GM12864 (cell line): ENCODE measurements around the gene LGMN.

ENCODE experiments used
- DNase-seq: peaks from one replicate; pipeline ENCODE4 v3.0.0-alpha.2; 2011; ENCODE audit warnings: low read depth
- H3K4me3 ChIP-seq: 2 replicates; pipeline ENCODE4 v1.5.1; 2011; ENCODE audit warnings: mild to moderate bottlenecking, low read depth, low read length, control low read depth
- CTCF ChIP-seq: IDR thresholded peaks from 2 replicates; pipeline ENCODE4 v1.5.1; 2011; ENCODE audit warnings: low read depth, mild to moderate bottlenecking, moderate library complexity, low read length, control low read depth, inconsistent platforms; ENCODE audit errors: missing control alignments

LGMN gene

GRCh38 chr14:92692822-92693226, 55.6 kb downstream of the LGMN start:
- H3K4me3 ChIP-seq, result no peak overlapping the region
- no peak for TF ChIP-seq CTCF
- DNase-seq, result no peak

DNA sequence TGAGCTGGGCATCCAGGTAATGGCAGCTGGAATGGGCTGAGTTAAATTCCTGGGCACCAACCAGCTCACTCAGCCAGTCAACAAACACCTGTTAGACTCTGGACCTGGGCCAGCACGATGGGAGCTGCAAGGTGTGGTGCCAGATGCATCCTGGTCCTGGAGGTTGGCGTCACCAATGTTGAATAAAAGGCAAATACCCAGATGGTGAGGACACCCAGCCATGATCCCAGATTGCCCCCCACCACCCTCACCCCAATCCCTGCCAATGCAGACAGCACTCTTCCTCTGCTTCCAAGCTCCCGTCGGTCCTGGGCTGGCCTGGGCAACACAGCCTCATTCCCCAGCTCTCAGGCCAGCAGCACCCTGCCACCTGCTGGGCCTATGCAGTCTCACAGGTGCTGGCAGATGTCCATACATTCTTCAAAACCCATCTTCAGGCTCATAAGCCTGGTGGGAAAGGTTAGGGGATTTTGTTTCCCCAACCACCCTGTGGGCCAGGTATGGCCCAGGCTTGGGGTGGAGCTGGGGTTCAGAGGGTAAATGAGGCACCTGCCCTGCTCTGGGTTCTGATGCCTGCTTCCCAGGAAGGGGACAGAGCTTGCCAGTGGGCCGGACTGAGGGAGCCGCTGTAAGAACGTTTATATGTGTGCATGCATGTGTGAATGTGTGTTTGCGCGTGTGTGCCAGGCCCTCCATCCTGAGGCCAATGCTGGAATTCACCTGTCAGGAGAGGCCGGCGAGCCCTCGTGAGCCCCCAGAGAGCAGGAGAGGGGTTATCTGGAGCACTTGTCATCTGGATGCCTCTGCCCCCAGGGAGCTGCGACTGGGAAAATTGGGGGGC, 58.0 kb downstream of the LGMN start:
- TF ChIP-seq CTCF, result peak; percentile 73
- no peak overlapping the region for H3K4me3 ChIP-seq
- DNase-seq, result no peak

DNA sequence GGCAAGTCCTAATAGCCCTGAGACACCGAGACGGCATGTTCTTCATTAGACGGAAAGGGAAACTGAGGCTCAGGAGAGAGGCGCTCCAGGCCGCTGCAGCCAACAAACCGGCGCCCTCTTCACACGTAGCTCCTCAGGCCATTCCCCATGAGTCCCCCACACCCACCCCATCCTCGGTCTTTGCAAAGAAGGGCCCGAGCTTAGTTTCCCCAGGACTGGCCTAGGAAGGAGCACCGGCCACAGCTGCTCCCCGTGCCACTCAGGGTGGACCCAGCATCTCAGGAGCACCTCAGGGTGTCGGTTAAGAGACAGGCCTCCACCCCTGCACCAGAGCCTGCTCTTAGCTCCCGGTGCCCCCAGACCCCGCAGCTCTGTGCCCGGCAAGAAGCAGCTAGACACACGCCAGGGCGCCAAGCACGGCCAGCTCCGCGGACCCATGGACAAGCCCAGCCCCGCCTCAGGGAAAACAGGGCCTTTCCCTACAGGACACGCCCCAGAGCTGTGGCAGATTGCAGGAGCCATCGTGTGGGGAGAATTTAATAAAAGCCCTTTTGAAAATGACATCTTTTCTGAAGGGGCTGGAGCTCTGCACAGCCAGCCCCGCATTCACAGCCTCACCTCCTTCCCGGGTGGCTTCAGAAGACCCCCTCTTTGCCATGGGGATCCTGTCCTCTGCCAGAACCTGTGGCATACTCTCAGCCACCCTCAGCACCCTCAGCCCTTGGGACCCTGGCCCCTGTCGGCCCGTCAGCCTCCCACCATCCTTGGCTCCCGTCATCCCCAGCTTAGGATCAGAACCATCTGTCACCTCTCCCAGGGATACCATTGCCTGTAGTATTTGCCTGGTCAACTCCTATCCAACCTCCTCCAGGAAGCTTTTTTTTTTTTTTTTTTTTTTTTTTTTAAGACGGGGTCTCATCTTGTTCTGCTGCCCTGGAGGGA, 59.7 kb downstream of the LGMN start:
- TF ChIP-seq CTCF, result no peak
- DNase-seq, result no peak
- no peak overlapping the region for H3K4me3 ChIP-seq

DNA sequence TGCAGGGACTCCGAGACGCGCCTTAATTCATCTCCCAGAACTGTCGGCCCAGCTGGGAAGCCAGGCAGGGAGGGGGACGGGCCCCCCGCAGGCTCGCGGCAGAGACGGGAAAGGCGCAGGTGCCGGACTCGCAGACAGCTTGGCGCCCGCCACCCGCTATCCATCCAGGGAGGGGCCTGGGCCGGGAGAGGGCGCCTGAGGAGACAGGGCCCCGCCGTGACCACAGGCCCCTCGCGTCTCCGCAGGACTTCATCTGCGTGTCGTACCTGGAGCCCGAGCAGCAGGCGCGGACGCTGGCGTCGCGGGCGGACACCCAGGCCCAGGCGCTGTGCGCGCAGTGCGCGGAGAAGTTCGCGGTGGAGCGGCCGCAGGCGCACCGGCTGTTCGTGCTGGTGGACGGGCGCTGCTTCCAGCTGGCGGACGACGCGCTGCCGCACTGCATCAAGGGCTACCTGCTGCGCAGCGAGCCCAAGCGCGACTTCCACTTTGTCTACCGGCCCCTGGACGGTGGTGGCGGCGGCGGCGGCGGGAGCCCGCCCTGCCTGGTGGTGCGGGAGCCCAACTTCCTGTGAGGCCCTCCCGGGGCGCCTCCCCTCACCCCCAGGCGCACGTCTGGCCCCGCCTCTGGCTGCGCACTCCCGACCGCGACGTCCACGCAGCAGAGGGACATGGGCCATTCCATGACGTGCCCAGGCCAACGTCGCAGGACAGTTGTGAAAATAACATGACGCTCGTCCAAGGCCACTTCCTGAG, 60.6 kb downstream of the LGMN start:
- DNase-seq, result no peak
- no peak for TF ChIP-seq CTCF
- no peak overlapping the region for H3K4me3 ChIP-seq

GRCh38 chr14:92686900-92687427, 61.5 kb downstream of the LGMN start:
- TF ChIP-seq CTCF, result peak; percentile 51
- no peak overlapping the region for H3K4me3 ChIP-seq
- DNase-seq, result no peak

DNA sequence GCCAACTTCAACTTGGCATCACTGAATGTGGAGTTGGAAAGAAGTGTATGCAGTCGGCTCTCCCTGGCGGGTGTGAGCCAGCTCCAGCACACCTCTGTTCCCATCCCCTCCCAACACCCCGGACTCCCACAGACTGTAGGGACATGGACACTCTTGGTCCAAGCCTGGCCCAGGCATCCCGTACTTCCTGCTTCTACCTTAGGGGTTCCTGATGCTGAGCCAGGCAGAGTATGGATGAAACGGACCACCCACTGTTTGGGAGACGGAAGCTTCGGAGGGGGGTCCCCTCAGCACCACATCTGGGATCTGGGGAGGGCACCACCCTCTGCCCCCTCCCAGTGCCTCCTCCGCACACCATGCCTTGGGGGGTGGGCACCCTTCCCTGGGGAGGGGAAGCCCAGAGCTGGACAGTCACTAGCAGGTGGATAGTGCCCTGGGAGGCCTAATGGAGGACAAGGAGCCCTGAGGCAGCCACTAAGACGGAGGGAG, 62.0 kb downstream of the LGMN start:
- DNase-seq, result no peak
- H3K4me3 ChIP-seq, result no peak overlapping the region
- no peak for TF ChIP-seq CTCF
